Bladder microvascular endothelial cell (primary cell): ENCODE results near the gene THOC3. TPM values are rescaled to one million over a fixed set of nuclear protein-coding genes. Genes with fewer than 3 reads are reported as not detected.

Source experiments
- total RNA-seq: library from RNA; depleted of rRNA; stranded (reverse); fragments of >200 nt; gene quantifications from 2 replicates; pipeline ENCODE4 v1.2.3, GENCODE V29; 2014

The THOC3 gene, protein sequence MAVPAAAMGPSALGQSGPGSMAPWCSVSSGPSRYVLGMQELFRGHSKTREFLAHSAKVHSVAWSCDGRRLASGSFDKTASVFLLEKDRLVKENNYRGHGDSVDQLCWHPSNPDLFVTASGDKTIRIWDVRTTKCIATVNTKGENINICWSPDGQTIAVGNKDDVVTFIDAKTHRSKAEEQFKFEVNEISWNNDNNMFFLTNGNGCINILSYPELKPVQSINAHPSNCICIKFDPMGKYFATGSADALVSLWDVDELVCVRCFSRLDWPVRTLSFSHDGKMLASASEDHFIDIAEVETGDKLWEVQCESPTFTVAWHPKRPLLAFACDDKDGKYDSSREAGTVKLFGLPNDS
- 56.0 and 60.4 TPM in 2 replicates for total RNA-seq

DNA sequence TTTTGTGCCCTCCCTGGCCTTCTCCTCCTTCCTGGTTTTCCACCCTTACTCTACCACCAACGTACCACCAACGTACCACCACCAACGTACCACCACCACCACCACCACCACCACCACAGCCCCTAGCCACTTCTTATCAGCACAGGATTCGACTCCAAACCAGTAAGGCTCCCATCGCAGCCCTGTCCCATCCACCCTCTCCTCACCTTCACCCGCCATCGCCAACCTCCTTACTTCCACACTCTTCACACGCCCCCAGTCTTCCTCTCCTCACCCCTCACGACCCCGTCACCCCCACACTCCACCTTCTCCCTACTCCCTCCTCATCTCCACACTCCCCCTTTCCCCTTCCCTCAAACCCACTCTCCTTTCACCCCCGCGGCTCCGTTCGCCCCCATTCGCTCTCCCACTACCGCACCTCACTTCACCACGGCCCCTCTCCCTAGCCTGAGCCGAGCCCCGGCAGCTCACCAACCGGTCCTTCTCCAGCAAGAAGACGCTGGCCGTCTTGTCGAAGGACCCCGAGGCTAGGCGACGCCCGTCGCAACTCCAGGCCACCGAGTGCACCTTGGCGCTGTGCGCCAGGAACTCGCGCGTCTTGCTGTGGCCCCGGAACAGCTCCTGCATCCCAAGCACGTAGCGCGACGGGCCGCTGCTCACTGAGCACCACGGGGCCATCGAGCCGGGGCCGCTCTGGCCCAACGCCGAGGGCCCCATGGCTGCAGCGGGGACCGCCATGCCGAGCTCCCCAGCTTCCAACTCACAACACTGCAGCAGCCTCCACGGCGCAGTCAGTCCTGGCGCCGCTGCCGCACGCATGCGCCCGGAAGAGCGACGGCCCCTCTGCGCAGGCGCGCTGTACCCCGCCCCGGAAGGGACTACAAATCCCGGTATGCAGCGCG, at the start of gene THOC3:
TSS of gene THOC3 (minus strand) at position 845 of the 902 bp plus-strand sequence. CDS start at position 738, 107 bp downstream.

Other genes starting within 250 kb of the THOC3 start
- gene CPLX2, start 96.7 kb downstream of the THOC3 start, total RNA-seq: not detected in 2 replicates